DOHH2 (cell line): ENCODE results near the gene RNU5D-1.

Experiments
- CTCF ChIP-seq: fragments of 200-600 bp; sonication (generic); IDR thresholded peaks from one replicate; pipeline ENCODE4 v1.5.1; 2014; ENCODE audit warnings: antibody characterized with exemption, mild to moderate bottlenecking, low read depth, low read length; ENCODE audit not compliant: poor library complexity, severe bottlenecking
- EZH2phosphoT487 ChIP-seq: fragments of 200-600 bp; sonication (generic); IDR thresholded peaks from 2 replicates; pipeline ENCODE4 v1.6.1; 2017; ENCODE audit warnings: borderline replicate concordance, mild to moderate bottlenecking, antibody characterized with exemption, low read length, moderate library complexity, mixed read lengths

- no peak for TF ChIP-seq CTCF
- no peak for TF ChIP-seq EZH2phosphoT487
Measured at GRCh38 chr1:44733365-44733764, 2.4 kb upstream of the RNU5D-1 start.
